WTC11 (cell line): Measurements from ENCODE around the gene MYCBP2.

ENCODE experiments used
- AFF4 ChIP-seq: sonication (generic); formaldehyde crosslinking; IDR thresholded peaks from 2 replicates; pipeline ENCODE4 v1.8.1; 2023; ENCODE audit warnings: mild to moderate bottlenecking, missing genetic modification reagents, borderline replicate concordance
- E2F4 ChIP-seq: sonication (generic); formaldehyde crosslinking; IDR thresholded peaks from 2 replicates; pipeline ENCODE4 v1.8.1; 2022; ENCODE audit warnings: low read depth, mild to moderate bottlenecking, moderate library complexity, missing genetic modification reagents, borderline replicate concordance
- ETV6 ChIP-seq: sonication (generic); formaldehyde crosslinking; IDR thresholded peaks from 2 replicates; pipeline ENCODE4 v1.8.1; 2022; ENCODE audit warnings: mild to moderate bottlenecking, missing genetic modification reagents
- FOXJ3 ChIP-seq: sonication (generic); formaldehyde crosslinking; IDR thresholded peaks from 2 replicates; pipeline ENCODE4 v1.9.0; 2021; ENCODE audit warnings: missing genetic modification reagents, mild to moderate bottlenecking, borderline replicate concordance
- NR2C2 ChIP-seq: sonication (generic); formaldehyde crosslinking; IDR thresholded peaks from 2 replicates; pipeline ENCODE4 v1.8.0; 2022; ENCODE audit warnings: mild to moderate bottlenecking, missing genetic modification reagents
- TCF7 ChIP-seq: sonication (generic); formaldehyde crosslinking; IDR thresholded peaks from 2 replicates; pipeline ENCODE4 v1.8.0; 2022; ENCODE audit warnings: mild to moderate bottlenecking, low read depth, missing genetic modification reagents, moderate library complexity
- ZBTB21 ChIP-seq: sonication (generic); formaldehyde crosslinking; IDR thresholded peaks from 2 replicates; pipeline ENCODE4 v1.8.1; 2023; ENCODE audit warnings: mild to moderate bottlenecking, missing genetic modification reagents, borderline replicate concordance
- ZNF281 ChIP-seq: sonication (generic); formaldehyde crosslinking; IDR thresholded peaks from 2 replicates; pipeline ENCODE4 v1.8.0; 2023; ENCODE audit warnings: mild to moderate bottlenecking, missing genetic modification reagents
- TF ChIP-seq, protein P1 (sequence below): fragments of 200-600 bp; IDR thresholded peaks from 2 replicates; pipeline ENCODE4 v1.8.0; 2022; ENCODE audit warnings: antibody characterized with exemption

- TF ChIP-seq, protein P1, sequence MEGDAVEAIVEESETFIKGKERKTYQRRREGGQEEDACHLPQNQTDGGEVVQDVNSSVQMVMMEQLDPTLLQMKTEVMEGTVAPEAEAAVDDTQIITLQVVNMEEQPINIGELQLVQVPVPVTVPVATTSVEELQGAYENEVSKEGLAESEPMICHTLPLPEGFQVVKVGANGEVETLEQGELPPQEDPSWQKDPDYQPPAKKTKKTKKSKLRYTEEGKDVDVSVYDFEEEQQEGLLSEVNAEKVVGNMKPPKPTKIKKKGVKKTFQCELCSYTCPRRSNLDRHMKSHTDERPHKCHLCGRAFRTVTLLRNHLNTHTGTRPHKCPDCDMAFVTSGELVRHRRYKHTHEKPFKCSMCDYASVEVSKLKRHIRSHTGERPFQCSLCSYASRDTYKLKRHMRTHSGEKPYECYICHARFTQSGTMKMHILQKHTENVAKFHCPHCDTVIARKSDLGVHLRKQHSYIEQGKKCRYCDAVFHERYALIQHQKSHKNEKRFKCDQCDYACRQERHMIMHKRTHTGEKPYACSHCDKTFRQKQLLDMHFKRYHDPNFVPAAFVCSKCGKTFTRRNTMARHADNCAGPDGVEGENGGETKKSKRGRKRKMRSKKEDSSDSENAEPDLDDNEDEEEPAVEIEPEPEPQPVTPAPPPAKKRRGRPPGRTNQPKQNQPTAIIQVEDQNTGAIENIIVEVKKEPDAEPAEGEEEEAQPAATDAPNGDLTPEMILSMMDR, result no peak
- TF ChIP-seq ZNF281 (no peak), AFF4 (CRISPR knock-in tag) (no peak), NR2C2 (CRISPR knock-in tag) (no peak), E2F4 (CRISPR knock-in tag) (no peak), ETV6 (CRISPR knock-in tag) (no peak), TCF7 (no peak), FOXJ3 (CRISPR knock-in tag) (no peak), ZBTB21 (no peak)
Measured at GRCh38 chr13:77219401-77219800, 107.5 kb downstream of the MYCBP2 start.
